Measurements from ENCODE around the gene NFKB1.
A peak's percentile ranks its signal among the peaks of the same experiment; 100 is the strongest.
"Not testable (repeated sequence)": the region's sequence is repeated elsewhere in the genome, so short reads cannot be mapped to it uniquely, and the experiment has no call there.

Gene NFKB1

GRCh38 chr4:102474736-102475504, 26.2 kb upstream of the NFKB1 start:
- Histone ChIP-seq H3K9ac (ENCODE audit: low read depth, low read length) (no peak overlapping the region), H3K4me3 (ENCODE audit: low read depth, low read length) (no peak overlapping the region), H3K4me1 (ENCODE audit: control insufficient read depth, insufficient read depth, low read length) (no peaks in the 10 kb centered on the region), H3K9me3 (ENCODE audit: control insufficient read depth, insufficient read depth, low read length) (no peaks in the 10 kb centered on the region), H3K27me3 (ENCODE audit: control insufficient read depth, insufficient read depth, low read length) (no peaks in the 10 kb centered on the region), H3K36me3 (ENCODE audit: control insufficient read depth, insufficient read depth, low read length) (no peaks in the 10 kb centered on the region)

DNA sequence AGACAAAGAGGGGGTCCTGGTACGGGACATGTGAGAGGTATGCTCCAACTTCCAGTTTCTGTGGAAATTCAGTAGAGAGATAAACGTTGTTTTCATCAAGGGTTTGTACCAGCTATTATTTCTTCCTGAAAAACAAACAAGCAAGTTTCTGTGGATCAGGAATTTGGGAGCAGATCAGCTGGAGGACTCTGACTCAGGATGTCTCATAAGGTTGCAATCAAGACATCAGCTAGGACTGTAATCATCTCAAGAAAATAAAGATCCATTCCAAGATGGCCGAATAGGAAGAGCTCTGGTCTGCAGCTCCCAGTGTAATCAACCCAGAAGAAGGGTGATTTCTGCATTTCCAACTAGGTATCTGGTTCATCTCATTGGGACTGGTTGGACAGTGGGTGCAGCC, 23.5 kb upstream of the NFKB1 start:
- no peak overlapping the region for H3K4me3 ChIP-seq (ENCODE audit: low read depth, low read length)
- no peaks in the 10 kb centered on the region for H3K9me3 ChIP-seq (ENCODE audit: control insufficient read depth, insufficient read depth, low read length)
- no peak overlapping the region for H3K9ac ChIP-seq (ENCODE audit: low read depth, low read length)
- H3K36me3 ChIP-seq (ENCODE audit: control insufficient read depth, insufficient read depth, low read length), result no peaks in the 10 kb centered on the region
- H3K27me3 ChIP-seq (ENCODE audit: control insufficient read depth, insufficient read depth, low read length), result no peaks in the 10 kb centered on the region
- no peaks in the 10 kb centered on the region for H3K4me1 ChIP-seq (ENCODE audit: control insufficient read depth, insufficient read depth, low read length)

- no peaks in the 10 kb centered on the region for H3K9me3 ChIP-seq (ENCODE audit: control insufficient read depth, insufficient read depth, low read length)
- H3K4me1 ChIP-seq (ENCODE audit: control insufficient read depth, insufficient read depth, low read length), result no peaks in the 10 kb centered on the region
- H3K27me3 ChIP-seq (ENCODE audit: control insufficient read depth, insufficient read depth, low read length), result no peaks in the 10 kb centered on the region
- no peak overlapping the region for H3K9ac ChIP-seq (ENCODE audit: low read depth, low read length)
- H3K4me3 ChIP-seq (ENCODE audit: low read depth, low read length), result no peak overlapping the region
- no peaks in the 10 kb centered on the region for H3K36me3 ChIP-seq (ENCODE audit: control insufficient read depth, insufficient read depth, low read length)
Measured at GRCh38 chr4:102478186-102478585, 23.0 kb upstream of the NFKB1 start.

- H3K36me3 ChIP-seq (ENCODE audit: control insufficient read depth, insufficient read depth, low read length); H3K9me3 ChIP-seq (ENCODE audit: control insufficient read depth, insufficient read depth, low read length): not testable (repeated sequence)
Measured at GRCh38 chr4:102479832-102480231, 21.3 kb upstream of the NFKB1 start.

GRCh38 chr4:102483120-102483519, 18.0 kb upstream of the NFKB1 start:
- Histone ChIP-seq H3K9ac (ENCODE audit: low read depth, low read length) (no peak overlapping the region), H3K4me3 (ENCODE audit: low read depth, low read length) (no peak overlapping the region), H3K4me1 (ENCODE audit: control insufficient read depth, insufficient read depth, low read length) (no peaks in the 10 kb centered on the region), H3K27me3 (ENCODE audit: control insufficient read depth, insufficient read depth, low read length) (no peaks in the 10 kb centered on the region), H3K36me3 (ENCODE audit: control insufficient read depth, insufficient read depth, low read length) (no peaks in the 10 kb centered on the region), H3K9me3 (ENCODE audit: control insufficient read depth, insufficient read depth, low read length) (no peaks in the 10 kb centered on the region)

More at GRCh38 chr4:102479832-102480231, 21.3 kb upstream of the NFKB1 start:
- not testable (repeated sequence) for H3K27me3 ChIP-seq (ENCODE audit: control insufficient read depth, insufficient read depth, low read length); H3K9ac ChIP-seq (ENCODE audit: low read depth, low read length); H3K4me3 ChIP-seq (ENCODE audit: low read depth, low read length); H3K4me1 ChIP-seq (ENCODE audit: control insufficient read depth, insufficient read depth, low read length)

GRCh38 chr4:102483990-102484692, 17.0 kb upstream of the NFKB1 start:
- H3K9ac ChIP-seq (ENCODE audit: low read depth, low read length); H3K4me3 ChIP-seq (ENCODE audit: low read depth, low read length); H3K36me3 ChIP-seq (ENCODE audit: control insufficient read depth, insufficient read depth, low read length); H3K27me3 ChIP-seq (ENCODE audit: control insufficient read depth, insufficient read depth, low read length); H3K9me3 ChIP-seq (ENCODE audit: control insufficient read depth, insufficient read depth, low read length); H3K4me1 ChIP-seq (ENCODE audit: control insufficient read depth, insufficient read depth, low read length): not testable (repeated sequence)

- H3K27me3 ChIP-seq (ENCODE audit: control insufficient read depth, insufficient read depth, low read length), result no peaks in the 10 kb centered on the region
- no peak overlapping the region for H3K4me3 ChIP-seq (ENCODE audit: low read depth, low read length)
- H3K9ac ChIP-seq (ENCODE audit: low read depth, low read length), result no peak overlapping the region
- no peaks in the 10 kb centered on the region for H3K4me1 ChIP-seq (ENCODE audit: control insufficient read depth, insufficient read depth, low read length)
- H3K36me3 ChIP-seq (ENCODE audit: control insufficient read depth, insufficient read depth, low read length), result no peaks in the 10 kb centered on the region
- no peaks in the 10 kb centered on the region for H3K9me3 ChIP-seq (ENCODE audit: control insufficient read depth, insufficient read depth, low read length)
Measured at GRCh38 chr4:102492531-102493241, 8.5 kb upstream of the NFKB1 start.

GRCh38 chr4:102493257-102493656, 7.9 kb upstream of the NFKB1 start:
- no peak overlapping the region for H3K4me3 ChIP-seq (ENCODE audit: low read depth, low read length)
- H3K9ac ChIP-seq (ENCODE audit: low read depth, low read length), result no peak overlapping the region
- H3K4me1 ChIP-seq (ENCODE audit: control insufficient read depth, insufficient read depth, low read length), result no peaks in the 10 kb centered on the region
- H3K36me3 ChIP-seq (ENCODE audit: control insufficient read depth, insufficient read depth, low read length), result no peaks in the 10 kb centered on the region
- H3K9me3 ChIP-seq (ENCODE audit: control insufficient read depth, insufficient read depth, low read length), result no peaks in the 10 kb centered on the region
- no peaks in the 10 kb centered on the region for H3K27me3 ChIP-seq (ENCODE audit: control insufficient read depth, insufficient read depth, low read length)

DNA sequence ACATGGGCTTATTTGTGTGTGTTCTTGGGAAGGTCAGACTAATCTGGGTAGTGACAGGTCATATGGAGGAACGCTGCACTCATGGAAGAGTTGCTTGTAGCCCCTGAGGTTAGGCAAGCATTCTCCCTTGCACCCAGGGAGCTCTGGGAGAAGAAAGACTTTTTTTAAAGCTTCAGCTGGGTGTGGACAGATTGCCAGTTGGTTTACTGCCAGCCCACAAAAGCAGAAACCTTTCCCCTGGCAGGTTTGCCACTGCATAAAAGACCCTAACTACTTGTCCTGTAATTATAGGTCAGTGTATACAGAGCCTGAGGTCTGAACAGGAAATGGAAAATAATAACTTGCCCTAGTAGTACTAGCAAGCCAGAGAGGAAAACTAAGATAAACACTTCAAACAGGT, 7.4 kb upstream of the NFKB1 start:
- Histone ChIP-seq H3K27me3 (ENCODE audit: control insufficient read depth, insufficient read depth, low read length) (no peaks in the 10 kb centered on the region), H3K4me1 (ENCODE audit: control insufficient read depth, insufficient read depth, low read length) (no peaks in the 10 kb centered on the region), H3K36me3 (ENCODE audit: control insufficient read depth, insufficient read depth, low read length) (no peaks in the 10 kb centered on the region), H3K9ac (ENCODE audit: low read depth, low read length) (no peak overlapping the region), H3K4me3 (ENCODE audit: low read depth, low read length) (no peak overlapping the region), H3K9me3 (ENCODE audit: control insufficient read depth, insufficient read depth, low read length) (no peaks in the 10 kb centered on the region)

DNA sequence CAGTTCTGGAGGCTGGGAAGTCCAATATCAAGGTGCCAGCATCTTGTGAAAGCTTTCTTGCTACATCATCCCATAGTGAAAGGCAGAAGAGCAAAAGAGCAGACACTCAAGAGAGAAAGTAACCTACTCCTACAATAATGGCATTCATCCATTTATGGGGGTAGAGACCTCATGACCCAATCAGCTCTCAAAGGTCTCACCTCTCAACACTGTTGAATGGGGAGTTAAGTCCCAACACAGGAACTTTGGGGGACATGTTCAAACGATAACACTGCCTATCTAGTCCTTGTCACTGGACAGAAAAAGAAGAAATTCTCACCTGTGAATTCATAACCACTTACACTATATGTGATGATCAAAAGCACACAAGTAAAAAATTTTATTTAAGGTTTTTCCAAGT, 6.6 kb upstream of the NFKB1 start:
- H3K9ac ChIP-seq (ENCODE audit: low read depth, low read length), result no peak overlapping the region
- H3K36me3 ChIP-seq (ENCODE audit: control insufficient read depth, insufficient read depth, low read length), result no peaks in the 10 kb centered on the region
- H3K4me1 ChIP-seq (ENCODE audit: control insufficient read depth, insufficient read depth, low read length), result no peaks in the 10 kb centered on the region
- no peak overlapping the region for H3K4me3 ChIP-seq (ENCODE audit: low read depth, low read length)
- peaks cover 5% of the 10 kb centered on the region for H3K27me3 ChIP-seq (ENCODE audit: control insufficient read depth, insufficient read depth, low read length)
- no peaks in the 10 kb centered on the region for H3K9me3 ChIP-seq (ENCODE audit: control insufficient read depth, insufficient read depth, low read length)

DNA sequence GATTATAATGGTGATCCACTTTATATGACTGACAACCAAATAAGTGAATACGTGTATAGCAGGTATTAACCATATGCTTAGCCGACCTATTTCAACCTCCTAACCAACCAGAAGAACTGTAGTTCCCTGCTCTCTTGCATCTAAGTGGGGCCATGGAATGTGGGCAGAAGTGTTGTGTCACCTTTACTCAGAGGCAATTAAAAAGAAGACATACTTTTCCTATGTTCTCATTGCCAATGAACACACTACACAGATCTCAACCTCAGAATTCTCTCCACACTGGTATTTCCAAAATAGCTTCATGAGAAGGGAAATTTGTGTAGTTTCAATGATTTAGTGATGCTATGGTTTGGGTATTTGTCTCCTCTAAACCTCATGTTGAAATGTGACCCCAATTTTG, 3.2 kb upstream of the NFKB1 start:
- H3K36me3 ChIP-seq (ENCODE audit: control insufficient read depth, insufficient read depth, low read length), result no peaks in the 10 kb centered on the region
- no peaks in the 10 kb centered on the region for H3K9me3 ChIP-seq (ENCODE audit: control insufficient read depth, insufficient read depth, low read length)
- no peak overlapping the region for H3K9ac ChIP-seq (ENCODE audit: low read depth, low read length)
- H3K27me3 ChIP-seq (ENCODE audit: control insufficient read depth, insufficient read depth, low read length), result peaks cover 13% of the 10 kb centered on the region
- no peak overlapping the region for H3K4me3 ChIP-seq (ENCODE audit: low read depth, low read length)
- H3K4me1 ChIP-seq (ENCODE audit: control insufficient read depth, insufficient read depth, low read length), result no peaks in the 10 kb centered on the region

DNA sequence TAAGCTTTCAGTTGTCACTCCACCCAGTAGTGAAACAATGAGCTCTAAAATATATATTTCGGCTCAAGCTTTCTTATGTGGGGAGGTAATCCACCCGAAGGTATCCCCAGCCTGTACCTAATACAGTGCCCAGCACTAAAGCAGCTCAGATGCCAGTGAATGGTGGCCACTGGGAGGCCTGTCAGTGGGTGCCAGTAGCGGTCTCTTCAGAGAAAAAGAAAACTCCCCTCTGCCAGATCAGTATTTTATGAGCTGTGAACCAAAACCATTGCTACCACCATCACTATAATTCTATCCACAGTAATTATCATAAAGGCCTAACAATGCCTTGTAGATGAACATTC, 835 bp upstream of the NFKB1 start:
- no peak overlapping the region for H3K9ac ChIP-seq (ENCODE audit: low read depth, low read length)
- H3K9me3 ChIP-seq (ENCODE audit: control insufficient read depth, insufficient read depth, low read length), result no peaks in the 10 kb centered on the region
- H3K36me3 ChIP-seq (ENCODE audit: control insufficient read depth, insufficient read depth, low read length), result no peaks in the 10 kb centered on the region
- no peaks in the 10 kb centered on the region for H3K4me1 ChIP-seq (ENCODE audit: control insufficient read depth, insufficient read depth, low read length)
- H3K27me3 ChIP-seq (ENCODE audit: control insufficient read depth, insufficient read depth, low read length), result peaks cover 13% of the 10 kb centered on the region
- H3K4me3 ChIP-seq (ENCODE audit: low read depth, low read length), result peak overlapping the region; percentile 88

Data from iPS-15b (cell line).